RWPE1 (cell line): Measurements from ENCODE around the gene GLOD4.

Source experiments
- CTCF ChIA-PET: fragments of 350-600 bp; sonication (Branson Sonifier 250); formaldehyde crosslinking; extraction: SDS; loops from one replicate; lab custom pipeline; 2021; lab: Yijun Ruan, JAX
- POLR2A ChIA-PET: fragments of 400-600 bp; formaldehyde crosslinking; extraction: SDS; loops from one replicate; lab custom pipeline; 2020; ENCODE audit warnings: antibody characterized with exemption; ENCODE audit not compliant: low non-redundant PET; lab: Yijun Ruan, JAX
- DNase-seq: peaks from one replicate; pipeline ENCODE4 v3.0.0; 2012; ENCODE audit warnings: low spot score
- H3K27ac ChIP-seq: fragments of 450-650 bp; 2 replicates; pipeline ENCODE4 v1.5.1; 2017
- CTCF ChIP-seq: fragments of 450-650 bp; conservative IDR thresholded peaks from 2 replicates; pipeline ENCODE4 v1.5.1; 2017; ENCODE audit warnings: low read depth, mild to moderate bottlenecking

The GLOD4 gene

GRCh38 chr17:825216-825615 lies 43.1 kb upstream of the GLOD4 start:
- DNase-seq = no peak
- ChIA-PET CTCF (interaction anchor here (1.1 kb wide), 1 partner anchor 30 kb away, joined by 3 read pairs; no protein-coding TSS in a partner anchor), POLR2A (interaction anchor here (0.6 kb wide), 1 partner anchor 218 kb away, joined by 3 read pairs; no protein-coding TSS in a partner anchor)
- H3K27ac ChIP-seq = no peak overlapping the region
- TF ChIP-seq CTCF = no peak

GRCh38 chr17:824378-824777 lies 42.3 kb upstream of the GLOD4 start:
- H3K27ac ChIP-seq = peak overlapping the region; percentile 15; the same call in 1 of the 2 replicates
- POLR2A ChIA-PET = no interaction called here
- CTCF ChIA-PET = interaction anchor here (0.6 kb wide), 1 partner anchor 172 kb away, joined by 3 read pairs; no protein-coding TSS in a partner anchor
- DNase-seq = no peak
- TF ChIP-seq CTCF = no peak

- TF ChIP-seq CTCF = no peak
- CTCF ChIA-PET = interaction anchor here (0.6 kb wide), 1 partner anchor 172 kb away, joined by 3 read pairs; no protein-coding TSS in a partner anchor
- H3K27ac ChIP-seq = peak overlapping the region; percentile 17; the same call in 1 of the 2 replicates
- DNase-seq = no peak
- POLR2A ChIA-PET = no interaction called here
These were observed 41.4 kb upstream of the GLOD4 start for GRCh38 chr17:823501-823902.

- 0 out of 2 replicates have a peak overlapping the region, but pooled peaks have one; percentile 22 for H3K27ac ChIP-seq
- CTCF ChIA-PET = interaction anchor here (0.6 kb wide), 1 partner anchor 96 kb away, joined by 4 read pairs; no protein-coding TSS in a partner anchor
- DNase-seq = no peak
- POLR2A ChIA-PET = no interaction called here
- TF ChIP-seq CTCF = no peak
These were observed 37.2 kb upstream of the GLOD4 start for GRCh38 chr17:819251-819650.

- ChIA-PET POLR2A (no interaction called here), CTCF (no interaction called here)
- no peak for TF ChIP-seq CTCF
- DNase-seq = no peak
- peak overlapping the region; percentile 70 for H3K27ac ChIP-seq
These were observed 32.3 kb upstream of the GLOD4 start for GRCh38 chr17:814371-814770.

GRCh38 chr17:812638-813204 lies 30.6 kb upstream of the GLOD4 start:
- peak overlapping the region; percentile 70 for H3K27ac ChIP-seq
- POLR2A ChIA-PET = no interaction called here
- DNase-seq = no peak
- CTCF ChIA-PET = no interaction called here
- TF ChIP-seq CTCF = no peak
